Epithelial cell of esophagus (primary cell): ENCODE data around the gene ESRRA.
"Not testable (repeated sequence)": the region's sequence is repeated elsewhere in the genome, so short reads cannot be mapped to it uniquely, and the experiment has no call there.

Source experiments
- DNase-seq: peaks from one replicate; pipeline ENCODE4 v3.0.0; 2010; ENCODE audit warnings: low read depth
- H3K4me3 ChIP-seq: 2 replicates; pipeline ENCODE4 v1.5.1; 2011; ENCODE audit warnings: mild to moderate bottlenecking, low read length, control low read depth
- CTCF ChIP-seq: IDR thresholded peaks from 2 replicates; pipeline ENCODE4 v1.5.1; 2011; ENCODE audit warnings: low read depth, mild to moderate bottlenecking, low read length, control low read depth, inconsistent platforms; ENCODE audit not compliant: insufficient read depth; ENCODE audit errors: missing control alignments

The ESRRA gene

GRCh38 chr11:64322925-64323260 lies 17.6 kb downstream of the ESRRA start:
- TF ChIP-seq CTCF: no peak
- no peak for DNase-seq
- H3K4me3 ChIP-seq: no peak overlapping the region

- H3K4me3 ChIP-seq: no peak overlapping the region
- TF ChIP-seq CTCF: no peak
- no peak for DNase-seq
Measured at GRCh38 chr11:64323373-64323772, 18.0 kb downstream of the ESRRA start.

- not testable (repeated sequence) for H3K4me3 ChIP-seq, DNase-seq
Measured at GRCh38 chr11:64323984-64324383, 18.7 kb downstream of the ESRRA start.

DNA sequence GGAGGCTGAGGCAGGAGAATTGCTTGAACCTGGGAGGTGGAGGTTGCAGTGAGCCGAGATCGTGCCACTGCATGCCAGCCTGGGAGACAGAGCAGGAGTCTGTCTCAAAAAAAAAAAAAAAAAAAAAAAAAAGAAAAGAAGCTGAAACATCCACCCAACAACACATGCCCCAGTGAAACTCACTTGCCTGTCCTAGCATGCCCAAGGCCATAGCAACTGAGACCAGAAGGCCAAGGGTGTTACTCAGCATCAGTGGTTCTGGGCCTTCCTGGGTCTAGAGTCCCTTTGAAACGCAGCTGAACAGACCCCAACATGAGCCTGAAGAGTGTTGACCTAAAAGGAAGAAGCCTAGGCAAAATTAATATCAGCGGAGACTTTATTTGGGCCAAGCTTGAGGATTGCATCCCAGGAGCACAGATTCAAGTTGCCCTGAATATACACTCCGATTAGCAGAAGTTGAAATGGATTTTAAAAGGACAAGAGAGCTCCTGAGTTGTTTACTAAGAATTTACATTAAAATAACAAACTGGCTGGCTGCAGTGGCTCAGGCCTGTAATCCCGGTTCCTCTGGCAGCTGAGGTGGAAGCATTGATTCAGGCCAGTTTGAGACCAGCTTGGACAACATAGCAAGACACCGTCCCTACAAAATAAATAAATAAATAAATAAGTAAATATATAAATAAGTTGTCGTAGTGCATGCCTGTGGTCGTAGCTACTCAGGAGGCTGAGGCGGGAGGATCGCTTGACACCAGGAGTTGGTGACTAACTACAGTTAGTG lies 19.6 kb downstream of the ESRRA start:
- peak; percentile 95 for DNase-seq
- no peak overlapping the region for H3K4me3 ChIP-seq
- TF ChIP-seq CTCF: no peak

- no peak for DNase-seq
- TF ChIP-seq CTCF: no peak
- H3K4me3 ChIP-seq: no peak overlapping the region
Measured at GRCh38 chr11:64327375-64327774, 22.1 kb downstream of the ESRRA start.

GRCh38 chr11:64327993-64328392 lies 22.7 kb downstream of the ESRRA start:
- no peak overlapping the region for H3K4me3 ChIP-seq
- no peak for DNase-seq
- TF ChIP-seq CTCF: no peak

DNA sequence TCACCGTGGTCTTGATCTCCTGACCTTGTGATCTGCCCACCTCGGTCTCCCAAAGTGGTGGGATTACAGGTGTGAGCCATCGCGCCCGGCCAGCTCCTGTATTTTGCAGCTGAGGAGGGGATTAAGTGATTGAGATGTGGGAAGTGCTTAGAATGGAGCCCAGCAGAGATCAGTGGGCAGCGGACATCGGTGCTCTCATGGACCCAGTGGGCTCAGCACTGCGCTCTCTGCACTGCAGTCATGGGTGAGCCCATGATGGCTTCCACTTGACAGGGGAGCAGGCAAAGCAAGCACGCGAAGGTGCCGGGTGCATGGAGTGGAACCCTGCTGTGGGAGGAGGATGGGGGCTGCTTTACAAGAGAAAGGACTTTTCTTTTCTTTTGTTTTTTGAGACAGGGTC lies 25.6 kb downstream of the ESRRA start:
- TF ChIP-seq CTCF: no peak
- DNase-seq: no peak
- H3K4me3 ChIP-seq: no peak overlapping the region
